ENCODE measurements around the gene DMAP1. TPM values are rescaled to one million over a fixed set of nuclear protein-coding genes. Genes with fewer than 3 reads are reported as not detected.

The DMAP1 gene
- total and polyA plus RNA-seq, 2 experiments from 2014 or later = 32.6 to 40.0 TPM

GRCh38 chr1:44260792-44261170 lies 47.5 kb downstream of the DMAP1 start:
- H2AFZ ChIP-seq = no peak overlapping the region
- no peaks in the 10 kb centered on the region for H3K9me3 Mint-ChIP-seq
- H3K4me1 Mint-ChIP-seq = peaks cover 76% of the 10 kb centered on the region
- peak overlapping the region; percentile 18; the same call in 1 of the 2 replicates for H3K4me2 ChIP-seq
- peaks cover 3% of the 10 kb centered on the region; the same call in 1 of the 2 replicates for H3K79me2 ChIP-seq (replicated peaks; ENCODE audit: insufficient read depth)
- H3K36me3 Mint-ChIP-seq (ENCODE audit: low read depth) = no peaks in the 10 kb centered on the region; the same call in 2 of the 3 replicates
- no peak overlapping the region for H3K27ac Mint-ChIP-seq
- peak overlapping the region; percentile 72; the same call in 1 of the 2 replicates for H3K27ac ChIP-seq (ENCODE audit: low read depth)
- no peak overlapping the region for H3K4me3 Mint-ChIP-seq
- peaks cover 5% of the 10 kb centered on the region; the same call in 1 of the 2 replicates for H4K20me1 ChIP-seq (replicated peaks; ENCODE audit: insufficient read depth)
- H3K36me3 ChIP-seq (ENCODE audit: insufficient read depth) = no peaks in the 10 kb centered on the region
- no peaks in the 10 kb centered on the region for H3K27me3 ChIP-seq (ENCODE audit: insufficient read depth)
- no peaks in the 10 kb centered on the region for H3K9me2 ChIP-seq (ENCODE audit: insufficient read depth)
- H3K4me3 ChIP-seq = no peak overlapping the region
- H3K4me1 ChIP-seq (ENCODE audit: insufficient read depth) = peaks cover 24% of the 10 kb centered on the region
- peak; percentile 28 for ATAC-seq
- no peaks in the 10 kb centered on the region for H3F3A ChIP-seq (replicated peaks; ENCODE audit: low read depth)
- TF ChIP-seq POLR2AphosphoS5 (IDR thresholded peaks at IDR 0.05; ENCODE audit: low read depth) (no peak), JUNB (IDR thresholded peaks at IDR 0.05; ENCODE audit: unreplicated experiment) (no peak), REST (IDR thresholded peaks at IDR 0.05; ENCODE audit: unreplicated experiment) (no peak), ZNF114 (CRISPR knock-in tag; IDR thresholded peaks at IDR 0.05) (no peak), EZH2phosphoT487 (IDR thresholded peaks at IDR 0.05; ENCODE audit: unreplicated experiment) (no peak), ZNF331 (CRISPR knock-in tag; IDR thresholded peaks at IDR 0.05; ENCODE audit: low read depth) (no peak), ETS1 (IDR thresholded peaks at IDR 0.05) (no peak), CREB1 (CRISPR knock-in tag; IDR thresholded peaks at IDR 0.05; ENCODE audit: low read depth) (no peak), NANOG (IDR thresholded peaks at IDR 0.05; ENCODE audit: borderline replicate concordance) (no peak), STAT1 (IDR thresholded peaks at IDR 0.05; ENCODE audit: unreplicated experiment) (no peak), EZH2 (IDR thresholded peaks at IDR 0.05; ENCODE audit: low read depth, unreplicated experiment) (no peak)
- TF ChIP-seq, protein P1, sequence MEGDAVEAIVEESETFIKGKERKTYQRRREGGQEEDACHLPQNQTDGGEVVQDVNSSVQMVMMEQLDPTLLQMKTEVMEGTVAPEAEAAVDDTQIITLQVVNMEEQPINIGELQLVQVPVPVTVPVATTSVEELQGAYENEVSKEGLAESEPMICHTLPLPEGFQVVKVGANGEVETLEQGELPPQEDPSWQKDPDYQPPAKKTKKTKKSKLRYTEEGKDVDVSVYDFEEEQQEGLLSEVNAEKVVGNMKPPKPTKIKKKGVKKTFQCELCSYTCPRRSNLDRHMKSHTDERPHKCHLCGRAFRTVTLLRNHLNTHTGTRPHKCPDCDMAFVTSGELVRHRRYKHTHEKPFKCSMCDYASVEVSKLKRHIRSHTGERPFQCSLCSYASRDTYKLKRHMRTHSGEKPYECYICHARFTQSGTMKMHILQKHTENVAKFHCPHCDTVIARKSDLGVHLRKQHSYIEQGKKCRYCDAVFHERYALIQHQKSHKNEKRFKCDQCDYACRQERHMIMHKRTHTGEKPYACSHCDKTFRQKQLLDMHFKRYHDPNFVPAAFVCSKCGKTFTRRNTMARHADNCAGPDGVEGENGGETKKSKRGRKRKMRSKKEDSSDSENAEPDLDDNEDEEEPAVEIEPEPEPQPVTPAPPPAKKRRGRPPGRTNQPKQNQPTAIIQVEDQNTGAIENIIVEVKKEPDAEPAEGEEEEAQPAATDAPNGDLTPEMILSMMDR (conservative IDR thresholded peaks at IDR 0.05; ENCODE audit: low read depth in 2 of 2) = no peak
- peaks cover 16% of the 10 kb centered on the region for H3K27me3 Mint-ChIP-seq (ENCODE audit: insufficient read depth, low read depth, poor library complexity)
- no peak for DNase-seq (ENCODE audit: low spot score)

Measured in GM23338 (cell line).